ENCODE results near the gene OSBP2.

GRCh38 chr22:30674482-30674881 lies 20.2 kb upstream of the OSBP2 start:
- TF ChIP-seq CTCF (IDR thresholded peaks at IDR 0.05 in 8 of 11, conservative IDR thresholded peaks at IDR 0.05 in 3 of 11) (no peak), POLR2A (IDR thresholded peaks at IDR 0.05) (no peak), POLR2AphosphoS5 (IDR thresholded peaks at IDR 0.05) (no peak)
